ENCODE data around the gene TTBK1. TPM values are rescaled to one million over a fixed set of nuclear protein-coding genes. Genes with fewer than 3 reads are reported as not detected.

Gene TTBK1
- total RNA-seq, 1 experiment from 2014 or later = not detected

GRCh38 chr6:43220439-43220951 lies 22.8 kb upstream of the TTBK1 start:
- Histone ChIP-seq H3K36me3 (ENCODE audit: insufficient read depth, low read length, poor library complexity, severe bottlenecking) (peaks cover 15% of the 10 kb centered on the region), H3K9me3 (ENCODE audit: low read depth, low read length, poor library complexity, severe bottlenecking) (no peaks in the 10 kb centered on the region), H3K27ac (ENCODE audit: low read depth, low read length, poor library complexity, severe bottlenecking) (no peak overlapping the region), H3K4me3 (ENCODE audit: low read depth, low read length, poor library complexity, severe bottlenecking) (no peak overlapping the region), H3K4me1 (ENCODE audit: insufficient read depth, low read length, poor library complexity, severe bottlenecking) (no peaks in the 10 kb centered on the region), H3K27me3 (replicated peaks; ENCODE audit: insufficient read depth, low read depth, low read length, poor library complexity) (no peaks in the 10 kb centered on the region)
- DNase-seq (ENCODE audit: low spot score) = no peak
- TF ChIP-seq EZH2 (IDR thresholded peaks at IDR 0.05; ENCODE audit: borderline replicate concordance, low read depth, low read length, poor library complexity, severe bottlenecking) (no peak), CTCF (conservative IDR thresholded peaks at IDR 0.05; ENCODE audit: low read depth, low read length) (no peak)
- BruUV-seq (replicated peaks) = no TSS peak
- intact Hi-C loops (cut with micrococcal nuclease; ENCODE audit: unreplicated experiment) = no loop called here
- POLR2A ChIA-PET (ENCODE audit: low non-redundant PET) = interaction anchor here (0.5 kb wide), 1 partner anchor 18 kb away, joined by 6 read pairs; no protein-coding TSS in a partner anchor
- CTCF ChIA-PET = no interaction called here

- no peak for DNase-seq (ENCODE audit: low spot score)
These were observed 22.0 kb upstream of the TTBK1 start for GRCh38 chr6:43221046-43221972.

More at GRCh38 chr6:43221046-43221972, 22.0 kb upstream of the TTBK1 start:
- Histone ChIP-seq H3K27ac (ENCODE audit: low read depth, low read length, poor library complexity, severe bottlenecking) (no peak overlapping the region), H3K4me3 (ENCODE audit: low read depth, low read length, poor library complexity, severe bottlenecking) (no peak overlapping the region), H3K36me3 (ENCODE audit: insufficient read depth, low read length, poor library complexity, severe bottlenecking) (peaks cover 18% of the 10 kb centered on the region), H3K9me3 (ENCODE audit: low read depth, low read length, poor library complexity, severe bottlenecking) (no peaks in the 10 kb centered on the region), H3K4me1 (ENCODE audit: insufficient read depth, low read length, poor library complexity, severe bottlenecking) (no peaks in the 10 kb centered on the region), H3K27me3 (replicated peaks; ENCODE audit: insufficient read depth, low read depth, low read length, poor library complexity) (no peaks in the 10 kb centered on the region)
- no TSS peak for BruUV-seq (replicated peaks)
- ChIA-PET POLR2A (ENCODE audit: low non-redundant PET) (interaction anchor here (0.5 kb wide), 1 partner anchor 17 kb away, joined by 6 read pairs; no protein-coding TSS in a partner anchor), CTCF (no interaction called here)
- TF ChIP-seq CTCF (conservative IDR thresholded peaks at IDR 0.05; ENCODE audit: low read depth, low read length) = no peak
- no peak for TF ChIP-seq EZH2 (IDR thresholded peaks at IDR 0.05; ENCODE audit: borderline replicate concordance, low read depth, low read length, poor library complexity, severe bottlenecking)
- intact Hi-C loops (cut with micrococcal nuclease; ENCODE audit: unreplicated experiment) = no loop called here

Measured in A673 (cell line).